Activated naive CD4-positive, alpha-beta T cell treated with anti-CD3 and anti-CD28 coated beads, Interleukin-2, amount 10 ng/mL, durations not matched to agents 7 days and 5 days (primary cell): ENCODE data around the gene PRIM2.
"Not testable (repeated sequence)": the region's sequence is repeated elsewhere in the genome, so short reads cannot be mapped to it uniquely, and the experiment has no call there.

Experiments used
- CTCF ChIA-PET: fragments of 350-600 bp; sonication (Branson Sonifier 250); formaldehyde crosslinking; loops from one replicate; lab custom pipeline; 2021; ENCODE audit warnings: antibody characterized with exemption; lab: Charles Lee
- DNase-seq: peaks from one replicate; pipeline ENCODE4 v3.0.0-alpha.2; 2020
- H3K27ac Mint-ChIP-seq: one replicate; pipeline ENCODE4 v1.8.0; 2021; ENCODE audit warnings: mild to moderate bottlenecking, moderate library complexity, mixed read lengths
- H3K27me3 Mint-ChIP-seq: one replicate; pipeline ENCODE4 v1.8.0; 2021; ENCODE audit warnings: mild to moderate bottlenecking, mixed read lengths
- H3K36me3 Mint-ChIP-seq: one replicate; pipeline ENCODE4 v1.8.0; 2021; ENCODE audit warnings: mixed read lengths
- H3K4me1 Mint-ChIP-seq: one replicate; pipeline ENCODE4 v1.8.0; 2021; ENCODE audit warnings: mixed read lengths
- H3K4me3 Mint-ChIP-seq: one replicate; pipeline ENCODE4 v1.8.0; 2021; ENCODE audit warnings: mild to moderate bottlenecking, moderate library complexity, mixed read lengths
- H3K9me3 Mint-ChIP-seq: one replicate; pipeline ENCODE4 v1.8.0; 2021; ENCODE audit warnings: mixed read lengths

The PRIM2 gene

DNA sequence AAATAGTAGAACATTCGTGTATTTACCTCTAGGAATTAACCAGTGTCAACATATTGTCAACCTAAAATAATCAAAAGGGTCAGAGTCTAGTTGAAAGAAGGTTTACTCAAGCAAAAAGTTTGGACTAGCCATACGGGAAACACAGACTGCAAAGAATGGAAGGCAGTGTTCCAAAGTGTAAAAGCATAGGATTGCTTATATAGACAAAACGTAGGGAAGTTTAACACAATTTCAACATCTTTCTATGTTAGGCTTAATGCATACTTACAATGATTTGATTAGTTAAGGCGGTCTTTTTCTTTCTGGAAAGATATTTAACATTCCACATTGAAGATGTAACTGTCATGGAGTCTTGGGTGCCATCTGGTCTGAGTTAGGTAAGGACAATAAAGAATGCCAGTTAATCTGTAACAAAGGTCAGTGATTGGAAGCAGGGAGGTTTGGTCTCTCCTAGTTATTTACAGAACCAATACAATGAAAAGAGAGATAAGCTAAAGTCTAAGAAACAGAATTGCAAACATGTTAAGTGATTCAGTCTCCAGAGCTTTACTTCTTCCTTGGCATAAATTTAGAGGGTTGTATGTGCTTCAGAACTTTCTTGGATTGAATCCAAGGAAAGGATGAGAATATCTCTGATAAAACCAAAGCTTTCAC, 183.1 kb downstream of the PRIM2 start:
- DNase-seq, H3K4me3 Mint-ChIP-seq, H3K36me3 Mint-ChIP-seq, H3K27ac Mint-ChIP-seq, H3K9me3 Mint-ChIP-seq, CTCF ChIA-PET, H3K27me3 Mint-ChIP-seq, H3K4me1 Mint-ChIP-seq: not testable (repeated sequence)

DNA sequence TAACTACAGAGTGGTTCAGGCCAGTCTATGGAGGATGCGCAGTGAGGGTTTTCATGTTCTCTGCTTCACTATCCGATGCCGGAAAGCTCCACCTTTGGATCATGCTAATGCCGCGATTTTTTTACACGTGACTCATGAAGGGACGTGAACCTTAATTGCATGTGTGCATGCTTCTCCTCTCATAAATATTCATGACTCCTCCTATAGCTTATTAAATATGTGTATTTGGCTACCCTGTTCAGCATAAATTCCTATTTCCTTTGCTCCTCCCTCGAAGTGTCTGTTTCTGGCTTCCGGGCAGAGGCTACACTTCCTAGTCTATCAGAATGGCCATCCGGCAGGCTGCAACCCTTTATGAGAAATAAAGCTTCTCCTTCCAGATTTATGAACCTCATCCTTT, 185.0 kb downstream of the PRIM2 start:
- CTCF ChIA-PET, H3K9me3 Mint-ChIP-seq, DNase-seq, H3K36me3 Mint-ChIP-seq, H3K27ac Mint-ChIP-seq, H3K4me3 Mint-ChIP-seq, H3K4me1 Mint-ChIP-seq, H3K27me3 Mint-ChIP-seq: not testable (repeated sequence)

DNA sequence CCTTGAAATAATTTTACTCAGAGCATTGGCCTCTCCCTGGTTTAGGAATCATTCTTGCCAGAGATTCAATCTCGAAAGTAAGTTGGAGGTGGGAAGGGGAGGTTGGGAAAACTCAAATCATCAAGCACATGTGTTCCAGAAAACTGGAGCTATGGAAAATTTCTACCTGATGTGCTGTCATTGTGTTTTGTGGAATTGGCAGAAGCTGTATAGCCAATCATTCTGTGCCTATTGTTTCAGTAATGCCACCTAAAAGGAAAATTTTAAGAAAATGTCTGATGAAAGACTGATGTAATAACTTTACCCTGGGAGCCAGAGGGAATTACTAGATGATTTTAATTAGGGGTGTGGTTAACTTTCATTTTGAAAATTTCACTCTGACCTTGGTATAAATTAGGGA, 187.8 kb downstream of the PRIM2 start:
- H3K27ac Mint-ChIP-seq, H3K9me3 Mint-ChIP-seq, DNase-seq, H3K36me3 Mint-ChIP-seq, H3K4me3 Mint-ChIP-seq, CTCF ChIA-PET, H3K27me3 Mint-ChIP-seq, H3K4me1 Mint-ChIP-seq: not testable (repeated sequence)

DNA sequence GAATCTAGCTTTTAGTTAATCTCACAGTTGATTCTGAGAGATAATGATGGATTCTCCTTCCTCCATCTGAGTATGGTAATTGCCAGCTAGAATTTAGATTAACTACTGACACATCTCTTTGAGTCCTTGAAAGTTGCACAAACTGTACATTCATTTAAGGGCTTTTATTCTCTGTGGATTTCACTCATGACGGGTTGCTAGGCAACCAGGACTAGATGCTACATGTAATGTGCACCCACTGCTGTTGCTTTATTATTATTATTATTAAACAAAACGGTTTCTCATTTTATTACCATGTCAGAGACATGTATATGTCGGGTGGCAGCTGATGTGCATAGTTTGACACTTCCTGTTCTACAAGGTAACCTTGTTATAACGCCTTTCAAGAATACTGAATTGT, 193.0 kb downstream of the PRIM2 start:
- H3K36me3 Mint-ChIP-seq, H3K27ac Mint-ChIP-seq, DNase-seq, H3K4me3 Mint-ChIP-seq, H3K27me3 Mint-ChIP-seq, H3K9me3 Mint-ChIP-seq, H3K4me1 Mint-ChIP-seq, CTCF ChIA-PET: not testable (repeated sequence)

DNA sequence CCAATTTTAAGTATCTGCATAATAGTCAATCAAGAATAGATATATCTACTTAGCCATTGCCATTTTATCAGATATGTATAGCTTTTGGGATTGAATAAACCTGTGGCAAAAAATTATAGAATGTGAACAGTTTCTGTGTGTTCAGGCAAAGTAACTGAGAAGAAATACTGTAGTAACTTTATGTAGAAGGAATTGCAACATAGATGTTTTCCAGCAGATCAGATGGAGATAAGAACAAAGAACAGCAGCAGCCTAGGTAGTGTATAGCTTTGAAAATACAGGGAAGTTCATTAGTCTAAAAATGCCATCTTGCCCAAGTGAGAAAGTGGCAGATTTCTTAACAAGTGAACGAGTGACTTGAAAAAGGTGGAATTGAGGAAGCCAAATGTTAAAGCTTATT, 197.7 kb downstream of the PRIM2 start:
- H3K9me3 Mint-ChIP-seq, H3K4me1 Mint-ChIP-seq, CTCF ChIA-PET, DNase-seq, H3K27me3 Mint-ChIP-seq, H3K4me3 Mint-ChIP-seq, H3K36me3 Mint-ChIP-seq, H3K27ac Mint-ChIP-seq: not testable (repeated sequence)

DNA sequence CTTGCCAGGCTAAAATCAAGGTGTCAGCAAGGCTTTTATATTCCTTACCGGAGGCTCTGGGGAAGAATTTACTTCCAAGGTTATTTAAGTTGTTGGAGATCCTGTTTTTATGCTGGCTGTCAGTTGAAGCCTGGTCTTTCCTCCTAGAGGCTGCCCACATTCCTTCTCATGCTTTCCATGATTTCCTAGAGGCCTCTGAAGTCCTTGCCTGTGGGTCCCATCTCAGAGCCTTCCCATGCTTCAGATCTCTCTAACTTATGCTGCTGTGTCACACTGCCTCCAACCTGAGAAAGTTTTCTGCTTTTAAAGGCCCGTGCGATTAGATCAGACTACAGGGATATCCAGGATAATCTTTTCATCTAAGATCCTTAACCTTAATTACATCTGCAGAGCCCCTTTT, 198.4 kb downstream of the PRIM2 start:
- H3K27ac Mint-ChIP-seq, H3K9me3 Mint-ChIP-seq, DNase-seq, H3K27me3 Mint-ChIP-seq, H3K36me3 Mint-ChIP-seq, H3K4me1 Mint-ChIP-seq, CTCF ChIA-PET, H3K4me3 Mint-ChIP-seq: not testable (repeated sequence)

- H3K9me3 Mint-ChIP-seq, H3K27me3 Mint-ChIP-seq, H3K27ac Mint-ChIP-seq, CTCF ChIA-PET, H3K4me3 Mint-ChIP-seq, DNase-seq, H3K36me3 Mint-ChIP-seq, H3K4me1 Mint-ChIP-seq: not testable (repeated sequence)
Observed at GRCh38 chr6:57516776-57517175, 199.3 kb downstream of the PRIM2 start.

GRCh38 chr6:57519198-57519597, 201.8 kb downstream of the PRIM2 start:
- H3K4me3 Mint-ChIP-seq, H3K27ac Mint-ChIP-seq, H3K36me3 Mint-ChIP-seq, H3K9me3 Mint-ChIP-seq, DNase-seq, H3K27me3 Mint-ChIP-seq, H3K4me1 Mint-ChIP-seq, CTCF ChIA-PET: not testable (repeated sequence)

DNA sequence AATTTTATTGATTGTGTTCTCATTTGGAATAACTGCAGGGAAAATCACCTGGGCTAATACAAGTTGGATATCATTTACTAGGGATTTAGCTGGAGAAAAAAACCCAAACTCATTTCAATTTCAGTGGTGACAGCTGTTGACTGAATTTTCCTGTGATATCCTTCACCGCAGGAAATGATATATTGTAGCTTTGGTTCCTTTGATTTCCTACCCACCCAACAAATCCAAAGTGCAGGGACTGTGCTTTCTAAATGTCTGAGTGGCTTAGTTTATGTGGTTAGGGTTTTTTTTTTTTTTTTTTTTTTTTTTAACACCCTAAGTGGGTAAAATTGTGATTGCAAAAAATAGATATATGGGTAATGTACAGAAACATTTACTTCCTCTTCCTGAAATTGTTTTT, 203.7 kb downstream of the PRIM2 start:
- H3K27ac Mint-ChIP-seq, H3K4me3 Mint-ChIP-seq, H3K4me1 Mint-ChIP-seq, H3K36me3 Mint-ChIP-seq, H3K27me3 Mint-ChIP-seq, DNase-seq, CTCF ChIA-PET, H3K9me3 Mint-ChIP-seq: not testable (repeated sequence)

- H3K36me3 Mint-ChIP-seq, H3K27ac Mint-ChIP-seq, H3K4me1 Mint-ChIP-seq: not testable (repeated sequence)
Observed at GRCh38 chr6:57523221-57523620, 205.8 kb downstream of the PRIM2 start.

DNA sequence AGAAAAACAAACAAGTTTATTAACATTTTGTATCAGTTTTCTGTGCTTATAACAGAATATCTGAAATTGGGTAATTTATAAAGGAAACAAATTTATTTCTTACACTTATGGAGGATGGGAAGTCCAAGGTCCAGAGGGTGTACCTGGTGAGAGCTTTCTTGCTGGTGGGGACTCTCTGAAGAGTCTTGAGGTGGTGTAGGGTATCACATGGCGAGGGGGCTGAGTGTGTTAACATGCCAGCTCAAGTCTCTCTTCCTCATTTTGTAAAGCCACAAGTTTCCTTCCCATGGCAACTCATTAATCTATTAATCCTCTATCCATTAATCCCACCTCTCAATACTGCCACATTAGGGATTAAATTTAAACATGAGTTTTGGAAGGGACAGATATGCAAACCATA, 212.3 kb downstream of the PRIM2 start:
- H3K27me3 Mint-ChIP-seq, H3K9me3 Mint-ChIP-seq, H3K4me1 Mint-ChIP-seq, H3K36me3 Mint-ChIP-seq, DNase-seq, CTCF ChIA-PET, H3K4me3 Mint-ChIP-seq, H3K27ac Mint-ChIP-seq: not testable (repeated sequence)

More at GRCh38 chr6:57523221-57523620, 205.8 kb downstream of the PRIM2 start:
- H3K4me3 Mint-ChIP-seq, DNase-seq, H3K27me3 Mint-ChIP-seq, CTCF ChIA-PET, H3K9me3 Mint-ChIP-seq: not testable (repeated sequence)

GRCh38 chr6:57532660-57533059, 215.2 kb downstream of the PRIM2 start:
- H3K27me3 Mint-ChIP-seq, H3K4me1 Mint-ChIP-seq, H3K27ac Mint-ChIP-seq, H3K4me3 Mint-ChIP-seq, CTCF ChIA-PET, H3K36me3 Mint-ChIP-seq, H3K9me3 Mint-ChIP-seq, DNase-seq: not testable (repeated sequence)

- CTCF ChIA-PET, H3K4me3 Mint-ChIP-seq, H3K4me1 Mint-ChIP-seq, H3K36me3 Mint-ChIP-seq, H3K27ac Mint-ChIP-seq, DNase-seq, H3K27me3 Mint-ChIP-seq, H3K9me3 Mint-ChIP-seq: not testable (repeated sequence)
Observed at GRCh38 chr6:57535121-57535520, 217.7 kb downstream of the PRIM2 start.

GRCh38 chr6:57535994-57536393, 218.6 kb downstream of the PRIM2 start:
- DNase-seq, H3K27ac Mint-ChIP-seq, H3K4me3 Mint-ChIP-seq, H3K4me1 Mint-ChIP-seq, H3K9me3 Mint-ChIP-seq, H3K36me3 Mint-ChIP-seq, H3K27me3 Mint-ChIP-seq, CTCF ChIA-PET: not testable (repeated sequence)

DNA sequence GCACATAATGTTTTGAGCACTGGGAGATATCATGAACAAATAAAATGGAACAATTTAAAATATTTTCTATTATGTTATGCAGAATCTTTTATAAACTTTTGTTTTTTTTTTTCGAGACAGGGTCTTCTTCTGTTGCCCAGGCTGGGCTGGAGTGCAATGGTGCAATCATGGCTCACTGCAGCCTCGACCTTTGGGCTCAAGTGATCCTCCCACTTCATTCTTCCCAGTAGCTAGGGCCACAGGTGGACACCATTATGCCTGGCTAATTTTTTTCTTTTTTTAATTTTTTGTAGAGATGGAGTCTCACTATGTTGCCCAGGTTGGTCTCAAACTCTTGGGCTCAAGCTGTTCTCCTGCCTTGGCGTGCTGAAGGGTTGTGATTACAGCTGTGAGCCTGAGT, 220.5 kb downstream of the PRIM2 start:
- H3K4me3 Mint-ChIP-seq, CTCF ChIA-PET, H3K27ac Mint-ChIP-seq, H3K4me1 Mint-ChIP-seq, DNase-seq, H3K27me3 Mint-ChIP-seq, H3K9me3 Mint-ChIP-seq: not testable (repeated sequence)
- H3K36me3 Mint-ChIP-seq: peaks cover 11% of the 10 kb centered on the region

- H3K27ac Mint-ChIP-seq, H3K4me3 Mint-ChIP-seq, H3K27me3 Mint-ChIP-seq, CTCF ChIA-PET, H3K4me1 Mint-ChIP-seq, DNase-seq, H3K9me3 Mint-ChIP-seq, H3K36me3 Mint-ChIP-seq: not testable (repeated sequence)
Observed at GRCh38 chr6:57551961-57552360, 234.5 kb downstream of the PRIM2 start.
